ENCODE measurements around the gene CTR9.

The CTR9 gene

GRCh38 chr11:10750838-10751580 is at the start of gene CTR9:
TSS of gene CTR9 (plus strand) at chr11:10751246. CDS start at chr11:10751413, 167 bp downstream.
- peak; percentile 89 for DNase-seq (ENCODE audit: low read depth in 2 of 2)

GRCh38 chr11:10701982-10702381 is 49.1 kb upstream of the CTR9 start:
- no peak for DNase-seq (ENCODE audit: low read depth in 2 of 2)

GRCh38 chr11:10708131-10708530 is 42.9 kb upstream of the CTR9 start:
- DNase-seq (ENCODE audit: low read depth in 2 of 2) = no peak

DNA sequence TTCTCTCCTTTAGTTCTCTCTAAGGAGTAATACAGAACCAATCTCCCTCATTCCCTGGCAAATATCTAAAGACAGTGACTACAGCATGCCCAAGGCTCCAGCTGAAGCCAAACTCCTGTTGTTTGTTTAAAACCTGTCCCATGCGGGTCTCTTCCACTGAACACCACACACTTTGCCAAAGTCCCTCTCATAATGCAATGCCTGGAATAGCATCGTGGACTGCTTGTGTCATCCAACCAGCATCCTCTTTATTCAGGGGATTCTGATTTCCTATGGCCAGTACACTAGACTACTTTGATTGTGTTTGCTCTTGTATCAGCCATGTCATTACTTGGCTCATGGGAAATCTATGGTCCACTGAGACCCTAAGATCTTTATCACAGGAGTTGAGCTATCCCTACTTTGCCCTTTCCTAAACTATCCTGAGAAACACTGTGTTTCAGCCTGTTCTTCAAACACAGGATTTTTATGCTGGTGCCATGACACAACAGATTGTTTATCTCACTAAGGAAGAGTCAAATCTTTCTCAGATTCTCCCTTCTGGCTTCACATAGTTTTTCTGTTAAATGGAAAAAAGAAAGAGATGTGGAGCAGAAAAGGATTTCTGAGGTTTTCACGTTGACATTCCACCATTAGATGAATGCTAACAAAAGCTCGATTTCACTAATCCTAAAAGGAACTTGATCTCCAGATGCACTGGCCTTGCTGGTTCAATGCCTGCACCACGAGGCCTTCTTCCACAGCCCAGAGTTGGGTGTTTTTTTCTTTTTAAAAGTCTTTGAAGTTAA is 41.6 kb upstream of the CTR9 start:
- no peak for DNase-seq (ENCODE audit: low read depth in 2 of 2)

DNA sequence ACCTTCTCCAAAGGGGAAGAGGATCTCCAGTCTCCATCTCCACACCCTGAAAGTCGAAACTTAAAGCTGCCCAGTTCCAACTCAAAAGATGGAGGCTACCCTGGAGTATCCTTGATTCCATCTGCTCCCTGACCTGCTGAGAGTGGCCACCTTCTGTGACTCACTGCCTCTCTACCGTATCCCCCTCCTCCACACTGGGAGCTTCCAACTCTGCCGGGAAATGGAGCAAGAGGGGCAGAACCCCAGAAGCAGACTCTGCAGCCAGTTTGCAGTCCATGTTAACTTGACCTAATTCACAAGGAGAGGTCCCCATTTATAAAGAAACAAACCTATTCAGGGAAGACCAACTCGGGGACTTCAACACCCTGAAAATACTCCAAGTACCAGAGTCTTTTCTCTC is 35.5 kb upstream of the CTR9 start:
- DNase-seq (ENCODE audit: low read depth in 2 of 2) = no peak

DNA sequence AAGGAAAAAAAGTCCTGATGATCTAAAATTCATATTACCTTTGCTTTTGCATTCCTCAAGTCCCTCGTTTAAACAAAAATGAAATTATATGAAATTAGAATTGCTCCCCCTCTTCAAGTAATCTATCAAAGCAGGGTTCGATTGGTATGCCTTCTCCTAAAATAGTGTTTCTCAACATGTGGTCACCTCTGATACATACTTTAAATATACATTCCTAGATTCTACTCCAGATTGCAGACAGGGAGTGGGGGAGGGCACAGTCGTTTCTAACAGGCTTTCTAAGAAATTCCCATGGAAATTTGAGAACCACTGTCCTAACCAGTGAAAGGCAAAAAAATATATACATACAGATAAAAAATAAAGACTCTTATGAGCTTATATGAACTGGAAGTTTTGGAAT is 34.9 kb upstream of the CTR9 start:
- no peak for DNase-seq (ENCODE audit: low read depth in 2 of 2)

DNA sequence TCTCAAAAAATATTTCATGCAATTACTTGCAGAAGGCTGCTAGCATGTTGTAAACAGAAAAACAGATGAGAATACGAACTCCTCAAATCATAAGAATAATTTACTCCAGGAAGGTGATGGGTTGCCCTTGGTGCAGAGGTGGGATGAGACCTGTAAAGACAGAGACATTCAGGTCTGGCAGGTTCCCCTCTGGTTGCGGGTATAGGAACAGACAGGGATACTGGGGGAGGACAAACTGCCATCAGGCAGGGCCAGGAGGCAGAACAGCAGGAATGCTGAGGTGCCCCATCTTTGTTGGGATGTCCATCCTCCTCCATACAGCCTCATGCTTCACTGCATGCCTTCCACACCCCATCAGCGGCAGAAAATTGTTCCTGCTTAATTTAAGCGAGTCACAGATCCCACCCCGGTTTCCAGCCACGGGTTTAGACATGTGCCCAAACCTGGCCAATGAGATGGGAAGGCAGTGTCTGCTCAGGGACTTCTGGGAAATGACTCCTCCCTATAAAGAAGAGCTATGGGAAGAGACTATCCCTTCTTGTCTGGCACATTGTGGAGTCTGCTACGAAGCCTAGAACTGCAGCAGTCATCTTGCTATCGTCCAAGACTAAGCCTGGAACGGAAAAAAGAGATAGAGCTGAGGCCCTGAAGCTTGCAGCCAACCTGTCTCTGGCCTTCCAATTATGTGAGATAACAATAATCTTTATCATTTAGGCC is 34.3 kb upstream of the CTR9 start:
- DNase-seq (ENCODE audit: low read depth in 2 of 2) = no peak

DNA sequence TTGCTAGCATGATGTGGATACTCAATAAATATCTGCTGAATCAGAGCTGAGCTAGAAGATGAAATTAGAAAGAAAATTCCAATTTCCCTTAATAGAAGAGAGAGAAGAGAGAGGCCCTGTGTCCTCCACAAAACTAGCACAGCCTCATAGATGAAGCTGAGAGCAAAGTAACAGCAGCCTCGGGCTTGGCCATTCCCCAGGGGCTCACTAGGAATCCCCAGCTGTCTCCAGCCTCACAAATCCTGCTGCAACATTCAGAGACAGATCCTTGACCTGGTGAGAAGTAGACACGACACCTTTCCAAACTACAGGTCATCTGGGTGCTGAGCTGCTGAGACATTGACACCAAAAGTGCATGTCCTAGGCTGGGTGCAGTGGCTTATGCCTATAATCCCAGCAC is 31.4 kb upstream of the CTR9 start:
- DNase-seq (ENCODE audit: low read depth in 2 of 2) = no peak

DNA sequence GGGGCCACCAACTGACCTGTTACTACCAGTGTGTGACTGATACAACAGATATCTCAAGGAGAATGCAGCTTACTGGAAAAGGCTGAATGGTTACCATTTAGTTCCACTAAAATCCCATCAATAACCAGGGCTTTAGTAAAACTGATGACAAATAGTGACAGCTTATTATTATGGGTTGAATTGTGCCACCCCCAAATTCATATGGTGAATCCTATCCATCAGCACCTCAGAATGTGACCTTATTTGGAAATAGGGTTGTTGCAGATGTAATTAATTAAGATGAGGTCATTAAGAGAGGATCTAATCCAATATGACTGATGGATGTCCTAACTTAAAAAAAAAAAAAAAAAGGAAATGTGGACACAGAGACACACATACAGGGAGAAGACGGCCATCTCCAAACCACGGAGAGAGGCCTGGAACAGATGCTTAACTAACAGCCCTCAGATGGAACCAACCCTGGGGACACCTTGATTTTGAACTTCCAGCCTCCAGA is 30.1 kb upstream of the CTR9 start:
- no peak for DNase-seq (ENCODE audit: low read depth in 2 of 2)

GRCh38 chr11:10722307-10722706 is 28.7 kb upstream of the CTR9 start:
- DNase-seq (ENCODE audit: low read depth in 2 of 2) = no peak

GRCh38 chr11:10725114-10725906 is 25.7 kb upstream of the CTR9 start:
- peak in 1 of 2 donors; percentile 24 for DNase-seq (ENCODE audit: low read depth in 2 of 2)

GRCh38 chr11:10725907-10726253 is 25.2 kb upstream of the CTR9 start:
- DNase-seq (ENCODE audit: low read depth in 2 of 2) = no peak

- no peak for DNase-seq (ENCODE audit: low read depth in 2 of 2)
Measured at GRCh38 chr11:10727146-10727851, 23.7 kb upstream of the CTR9 start.

GRCh38 chr11:10728154-10728553 is 22.9 kb upstream of the CTR9 start:
- no peak for DNase-seq (ENCODE audit: low read depth in 2 of 2)

DNA sequence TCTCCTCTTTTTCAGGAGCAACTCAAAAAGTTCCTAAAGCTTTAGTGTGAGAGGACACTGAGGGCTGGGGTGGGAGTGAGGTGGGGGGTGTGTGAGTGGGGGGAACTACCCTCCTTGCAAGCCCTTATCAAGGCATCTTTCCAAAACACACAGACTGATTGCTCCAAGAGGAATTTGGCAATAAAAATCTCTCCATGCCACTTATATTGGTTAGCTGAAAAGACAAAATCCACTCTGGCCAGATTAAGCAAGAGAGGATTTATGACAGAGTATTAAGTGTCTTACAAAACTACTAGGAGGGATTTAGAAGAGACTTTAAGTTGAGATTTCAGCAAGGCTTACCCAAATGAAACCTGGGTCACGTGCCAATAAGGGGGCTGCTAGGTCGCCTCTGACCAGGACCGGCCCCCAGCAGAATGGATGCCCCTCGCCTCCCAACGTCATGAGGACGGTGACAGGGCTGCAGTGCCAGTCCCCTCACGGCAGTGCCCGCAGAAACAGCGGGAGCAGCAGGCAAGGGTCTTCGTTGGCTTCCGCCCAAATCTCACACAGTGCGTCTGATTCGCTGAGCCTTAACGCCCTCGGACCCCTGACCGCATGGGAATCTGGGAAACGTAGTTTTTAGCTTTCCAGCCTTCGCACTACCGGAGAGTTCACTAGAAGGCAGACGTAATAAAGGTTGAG is 22.1 kb upstream of the CTR9 start:
- no peak for DNase-seq (ENCODE audit: low read depth in 2 of 2)

DNA sequence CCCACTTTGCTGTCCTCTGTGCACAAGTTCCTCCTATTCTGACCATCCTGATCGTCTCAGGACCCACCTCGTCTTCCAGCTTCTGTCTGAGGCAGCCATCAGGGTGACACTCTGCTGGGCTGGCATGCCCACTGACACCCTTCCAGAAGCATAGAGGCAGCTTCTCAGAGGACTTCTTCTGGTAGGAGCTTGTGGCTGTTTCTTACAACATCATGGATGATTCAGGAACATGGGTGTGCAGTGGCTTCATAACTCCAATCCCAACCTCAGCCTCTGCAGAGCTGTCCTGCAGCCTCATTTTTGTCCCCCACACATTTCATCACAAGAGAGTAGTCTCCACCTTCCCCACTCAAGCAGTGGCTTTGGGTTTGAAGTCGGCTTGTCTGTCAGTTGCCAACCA is 20.9 kb upstream of the CTR9 start:
- no peak for DNase-seq (ENCODE audit: low read depth in 2 of 2)

DNA sequence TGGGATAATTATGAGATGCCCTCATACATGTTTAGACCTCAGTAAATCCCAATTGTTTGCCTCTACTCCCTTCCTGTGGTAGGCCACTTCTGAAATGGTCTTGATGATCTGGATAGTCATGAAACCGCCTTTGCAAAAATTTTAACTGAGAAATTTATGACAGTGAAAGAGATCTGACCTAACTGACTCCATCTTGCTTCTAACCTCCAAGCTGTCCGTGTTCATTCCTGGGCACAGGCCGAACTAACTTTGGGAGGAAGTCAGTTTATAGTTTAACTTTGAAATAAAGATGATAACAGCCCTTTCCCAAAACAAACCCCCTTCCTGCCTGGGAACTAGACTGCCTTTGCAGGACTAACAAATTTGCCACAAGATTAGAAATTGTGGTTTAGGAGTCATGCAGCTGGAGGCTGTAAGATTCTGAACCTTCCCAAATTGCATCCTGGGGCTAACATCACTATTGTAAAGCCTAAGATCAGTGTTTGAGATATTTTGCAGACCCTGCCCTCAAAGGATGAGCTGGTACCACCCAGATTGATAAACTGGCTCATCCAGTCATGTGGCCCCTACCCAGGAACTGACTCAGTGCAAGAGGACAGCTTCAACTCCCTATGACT is 19.9 kb upstream of the CTR9 start:
- no peak for DNase-seq (ENCODE audit: low read depth in 2 of 2)

- DNase-seq (ENCODE audit: low read depth in 2 of 2) = peak; percentile 79 to 89
Measured at GRCh38 chr11:10735481-10736475, 15.3 kb upstream of the CTR9 start.
